HG03439 (cell line): ENCODE results near the gene TMEM151A.
"Not testable (repeated sequence)": the region's sequence is repeated elsewhere in the genome, so short reads cannot be mapped to it uniquely, and the experiment has no call there.

Source experiments
- ATAC-seq: cut with Tn5 transposase; IDR thresholded peaks from one replicate; pipeline ENCODE4 v1.9.1; 2021; ENCODE audit warnings: mild to moderate bottlenecking, moderate library complexity; ENCODE audit not compliant: unreplicated experiment

TMEM151A gene

DNA sequence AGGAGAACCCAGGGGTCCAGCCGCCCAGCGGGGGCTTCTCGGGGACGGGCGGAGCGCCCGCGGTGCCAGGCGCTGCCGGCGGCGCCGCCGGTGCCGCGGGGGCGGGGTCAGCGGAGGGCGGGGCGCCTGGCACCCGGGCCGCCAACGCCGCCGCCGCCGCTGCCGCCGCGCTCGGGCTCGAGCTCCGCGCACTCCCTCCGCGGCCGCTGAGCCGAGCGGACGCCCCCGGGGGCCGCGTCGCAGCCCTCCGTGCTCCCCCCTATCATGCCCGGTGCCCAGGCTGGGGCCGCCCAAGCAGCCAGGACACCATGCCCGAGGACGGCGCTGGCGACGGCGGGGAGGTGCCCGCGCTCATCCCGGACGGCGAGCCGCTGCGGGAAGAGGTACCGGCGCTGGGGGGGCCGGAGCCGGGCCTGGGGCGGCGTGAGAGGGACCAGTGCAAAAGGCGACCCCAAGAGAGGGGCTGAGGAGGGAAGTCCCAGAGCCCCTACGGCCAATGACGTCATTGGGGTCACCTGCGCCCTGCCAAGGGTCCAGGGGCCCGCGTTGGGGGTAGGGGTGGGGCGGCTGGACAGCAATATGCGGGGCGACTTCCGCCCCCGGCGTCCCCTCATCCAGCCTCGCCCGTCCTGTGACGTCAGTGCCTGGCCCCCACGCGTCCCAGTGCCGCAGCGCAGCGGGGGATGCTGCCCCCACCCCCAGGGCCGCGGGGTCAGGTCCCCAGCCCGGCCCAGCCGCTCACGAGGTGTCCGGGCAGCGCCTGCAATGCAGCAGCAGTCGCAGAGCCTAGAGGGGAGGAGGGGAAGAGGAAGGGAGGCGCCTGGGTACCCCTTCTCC, at the start of gene TMEM151A:
TMEM151A (plus strand) TSS at position 189 of the 837 bp plus-strand sequence; CDS start at position 309, 120 bp downstream.
- ATAC-seq = no peak

DNA sequence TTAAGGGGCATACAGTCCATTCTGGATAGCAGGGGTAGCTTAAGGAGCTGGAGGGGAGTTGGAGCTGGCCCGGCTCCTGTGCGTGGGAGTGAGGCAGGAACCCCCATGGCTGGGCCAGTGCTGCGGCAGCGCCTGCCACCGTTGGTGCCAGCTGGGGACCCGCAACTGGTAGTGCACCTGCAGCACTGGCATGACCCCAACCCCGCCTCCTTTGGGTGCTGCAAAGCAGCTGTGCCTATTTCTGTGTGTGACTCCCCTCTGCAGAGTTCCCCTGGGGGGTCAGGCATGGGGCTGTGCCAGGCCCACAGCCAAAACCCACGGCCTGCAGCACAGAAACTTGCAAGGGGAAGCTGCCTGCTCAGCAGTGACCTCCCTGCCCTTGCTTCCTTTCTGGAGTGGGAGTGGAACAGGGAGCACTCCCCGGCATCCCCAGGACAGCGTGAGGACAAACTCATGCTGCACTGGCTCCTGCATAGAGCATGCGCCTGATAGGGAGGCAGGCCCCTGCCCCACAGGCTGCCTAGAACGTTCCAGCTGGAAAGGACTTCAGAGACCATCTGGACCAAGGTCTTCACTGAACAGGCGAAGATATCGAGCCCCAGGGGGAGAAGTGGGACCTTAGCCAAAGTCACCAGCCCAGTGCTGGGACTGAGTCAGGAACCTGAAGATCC, 49.5 kb upstream of the TMEM151A start:
- no peak for ATAC-seq

DNA sequence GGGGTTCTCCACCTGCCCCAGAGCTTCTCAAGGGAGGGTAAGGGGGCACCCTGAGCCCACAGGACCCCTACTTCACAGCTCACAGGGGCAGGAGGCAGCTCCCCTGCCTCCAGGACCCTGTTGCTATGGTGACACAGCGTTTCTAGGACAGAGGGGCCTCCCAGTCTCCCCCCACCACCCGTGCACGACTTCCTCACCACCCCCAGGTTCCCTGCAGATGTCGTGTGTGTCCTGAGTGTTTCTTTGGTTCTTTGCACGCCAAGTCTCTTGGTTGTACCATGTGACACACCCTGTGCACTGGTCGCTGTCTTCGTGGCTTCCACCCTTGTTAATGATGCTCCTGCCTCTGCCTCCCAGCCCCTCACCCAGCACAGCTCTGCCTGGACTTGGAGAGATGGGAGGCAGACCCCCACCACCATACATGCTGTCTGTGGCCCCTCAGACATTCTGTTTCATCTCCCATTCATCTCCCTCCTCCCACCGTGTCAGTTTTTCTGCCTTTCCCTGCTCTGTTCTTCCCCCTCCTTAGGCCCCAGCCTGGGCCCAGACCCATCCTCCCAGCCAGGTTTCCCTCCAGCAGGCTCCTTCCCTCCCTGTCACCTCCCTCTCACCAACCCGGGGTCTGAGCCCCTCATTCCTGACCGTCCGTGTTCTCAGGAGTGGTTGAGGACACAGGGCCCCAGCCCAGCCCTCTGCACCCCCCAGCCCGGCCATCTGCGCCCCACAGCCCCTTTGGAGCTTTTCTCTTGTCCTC, 47.7 kb upstream of the TMEM151A start:
- ATAC-seq = no peak

DNA sequence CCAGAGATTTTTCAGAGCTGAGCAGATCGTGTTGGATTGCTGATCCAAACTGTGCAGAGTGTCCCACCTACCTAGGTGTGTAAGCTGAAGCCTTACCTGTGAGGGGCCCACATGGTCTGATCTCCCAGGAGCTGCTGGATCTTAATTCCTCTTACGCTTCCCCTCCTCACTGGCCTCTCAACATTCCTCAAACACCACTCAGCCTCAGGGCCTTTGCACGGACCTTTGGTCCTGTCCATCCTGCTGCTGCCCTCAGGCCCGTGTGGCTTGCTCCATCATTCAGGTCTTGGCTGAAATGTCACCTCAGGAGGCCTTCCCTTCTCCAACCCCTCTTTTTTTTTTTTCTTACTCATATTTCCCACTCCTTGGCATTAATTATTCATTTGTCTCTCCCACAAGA, 44.4 kb upstream of the TMEM151A start:
- ATAC-seq = no peak

DNA sequence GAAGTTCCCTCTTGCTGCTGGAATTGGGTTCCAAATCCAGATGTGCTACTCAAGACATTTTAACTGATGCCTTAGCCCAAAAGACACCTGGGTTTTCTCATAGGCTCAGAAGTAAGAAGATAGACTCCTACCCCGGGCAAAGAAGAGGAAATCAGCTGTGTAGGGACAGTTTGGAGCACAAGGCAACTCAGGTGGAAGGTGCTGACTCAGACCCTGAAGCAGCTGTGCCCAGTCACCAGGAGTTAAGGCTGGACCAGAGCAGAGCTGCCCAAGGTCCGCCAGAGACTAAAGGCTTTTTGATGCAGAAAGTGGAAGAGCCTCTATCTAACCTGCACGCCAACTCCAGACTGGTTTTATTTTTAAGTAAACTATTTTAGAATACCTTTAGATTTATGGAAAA, 43.9 kb upstream of the TMEM151A start:
- ATAC-seq = no peak

DNA sequence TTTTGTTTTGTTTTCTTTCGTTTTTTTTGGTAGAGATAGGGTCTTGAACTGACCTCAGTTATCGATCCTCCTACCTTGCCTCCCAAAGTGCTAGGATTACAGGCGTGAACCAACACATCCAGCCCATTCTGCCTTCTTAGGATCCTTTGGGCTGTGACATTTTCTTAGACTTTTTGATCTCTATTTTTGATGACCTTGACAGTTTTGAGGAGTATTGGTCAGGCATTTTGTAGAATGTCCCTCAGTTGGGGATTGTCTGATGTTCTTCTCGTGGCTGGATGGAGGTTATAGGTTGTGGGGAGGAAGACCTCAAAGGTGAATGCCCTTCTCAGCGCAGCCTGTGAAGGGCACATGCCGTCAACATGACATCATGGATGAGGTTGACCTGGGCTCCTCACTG, 42.8 kb upstream of the TMEM151A start:
- no peak for ATAC-seq

DNA sequence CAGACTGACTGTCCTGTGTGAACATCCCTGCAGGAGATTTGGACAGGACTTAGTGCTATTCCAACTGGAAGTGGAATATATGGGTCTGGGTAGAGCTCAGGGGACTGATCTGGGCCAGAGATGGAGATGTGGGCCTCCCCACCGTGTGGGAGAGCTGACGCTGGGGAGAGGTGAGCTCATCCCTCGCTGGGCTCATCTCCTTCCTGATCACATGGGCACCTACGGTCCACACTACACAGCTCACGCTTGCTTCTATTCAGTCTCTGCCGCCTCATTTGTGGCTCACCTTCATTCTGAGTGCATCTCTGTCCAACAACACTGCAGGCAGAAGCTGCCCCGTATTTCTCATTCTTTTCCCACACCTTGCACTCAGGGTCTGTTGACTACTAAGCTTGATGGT, 39.9 kb upstream of the TMEM151A start:
- ATAC-seq = no peak

DNA sequence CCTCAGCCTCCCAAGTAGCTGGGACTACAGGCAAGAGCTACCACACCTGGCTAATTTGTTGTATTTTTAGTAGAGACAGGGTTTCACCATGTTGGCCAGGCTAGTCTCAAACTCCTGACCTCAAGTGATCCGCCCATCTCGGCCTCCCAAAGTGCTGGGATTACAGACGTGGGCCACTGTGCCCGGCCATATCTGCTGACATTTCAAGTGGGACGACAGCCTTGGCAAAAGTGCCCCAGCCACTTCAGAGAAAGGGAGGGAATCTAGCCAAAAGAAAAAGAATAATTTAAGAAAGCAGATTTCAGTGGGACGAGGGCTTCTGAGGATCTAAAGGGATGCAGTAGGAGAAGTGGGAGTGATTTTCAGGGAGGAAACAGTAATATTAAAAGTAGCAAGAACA, 38.6 kb upstream of the TMEM151A start:
- not testable (repeated sequence) for ATAC-seq

DNA sequence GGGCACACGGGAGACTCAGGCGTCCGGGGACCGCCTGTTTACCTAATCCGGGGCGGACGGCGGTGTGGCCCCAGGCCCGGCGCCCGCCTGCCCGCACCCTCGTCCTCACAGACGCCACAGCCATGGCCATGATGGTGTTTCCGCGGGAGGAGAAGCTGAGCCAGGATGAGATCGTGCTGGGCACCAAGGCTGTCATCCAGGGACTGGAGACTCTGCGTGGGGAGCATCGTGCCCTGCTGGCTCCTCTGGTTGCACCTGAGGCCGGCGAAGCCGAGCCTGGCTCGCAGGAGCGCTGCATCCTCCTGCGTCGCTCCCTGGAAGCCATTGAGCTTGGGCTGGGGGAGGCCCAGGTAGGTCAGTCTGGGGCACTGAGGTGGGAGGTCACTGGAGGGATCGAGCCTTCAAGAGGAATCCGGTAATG, 33.2 kb upstream of the TMEM151A start:
- no peak for ATAC-seq

DNA sequence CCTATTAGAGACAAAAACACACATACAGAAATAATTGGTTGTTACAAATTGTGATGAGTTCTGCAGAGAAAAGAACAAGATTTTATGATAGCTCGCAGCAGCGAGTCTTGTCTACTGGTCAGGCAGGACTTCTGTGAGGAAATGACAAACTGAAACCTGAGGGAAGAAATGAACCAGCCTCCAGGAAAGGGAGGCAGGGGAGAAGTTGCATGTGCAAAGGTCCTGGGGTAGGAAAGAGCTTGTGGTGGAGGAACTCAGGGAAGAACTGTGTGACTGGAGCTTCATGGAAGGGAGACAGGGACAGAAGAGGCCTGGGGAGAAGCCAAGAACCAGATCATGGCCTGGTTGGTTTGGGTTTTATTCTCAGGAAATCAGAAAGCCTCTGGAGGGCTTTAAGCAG, 32.5 kb upstream of the TMEM151A start:
- ATAC-seq = no peak

DNA sequence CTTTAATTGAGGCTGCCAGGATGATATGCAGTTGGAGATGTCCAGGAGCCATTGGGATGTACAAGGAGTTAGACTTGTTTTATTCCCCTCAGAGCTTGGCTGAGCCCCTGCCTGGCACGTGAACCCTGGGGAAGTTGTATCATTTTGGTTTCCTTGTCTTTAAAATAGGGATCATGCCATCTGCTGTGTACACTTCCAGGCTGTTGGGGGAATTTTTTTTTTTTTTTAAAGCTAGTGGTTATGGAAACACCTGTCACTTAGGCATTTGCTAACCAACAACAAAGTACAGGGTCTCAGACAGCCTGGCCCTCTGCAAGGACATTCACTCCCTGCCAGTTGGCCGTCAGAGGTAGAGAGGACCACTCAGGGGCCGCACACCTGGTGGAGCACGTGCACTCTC, 31.7 kb upstream of the TMEM151A start:
- ATAC-seq = no peak

DNA sequence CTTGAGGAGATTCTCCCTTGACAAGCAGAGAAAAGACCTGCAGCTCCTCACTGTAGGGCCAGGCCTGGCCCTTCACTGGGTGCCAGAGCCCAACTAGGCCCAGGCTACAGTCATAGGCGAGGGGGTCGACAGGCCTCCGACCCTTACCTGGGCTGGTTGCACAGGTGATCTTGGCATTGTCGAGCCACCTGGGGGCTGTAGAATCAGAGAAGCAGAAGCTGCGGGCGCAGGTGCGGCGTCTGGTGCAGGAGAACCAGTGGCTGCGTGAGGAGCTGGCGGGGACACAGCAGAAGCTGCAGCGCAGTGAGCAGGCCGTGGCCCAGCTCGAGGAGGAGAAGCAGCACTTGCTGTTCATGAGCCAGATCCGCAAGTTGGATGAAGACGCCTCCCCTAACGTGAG, 30.1 kb upstream of the TMEM151A start:
- no peak for ATAC-seq

DNA sequence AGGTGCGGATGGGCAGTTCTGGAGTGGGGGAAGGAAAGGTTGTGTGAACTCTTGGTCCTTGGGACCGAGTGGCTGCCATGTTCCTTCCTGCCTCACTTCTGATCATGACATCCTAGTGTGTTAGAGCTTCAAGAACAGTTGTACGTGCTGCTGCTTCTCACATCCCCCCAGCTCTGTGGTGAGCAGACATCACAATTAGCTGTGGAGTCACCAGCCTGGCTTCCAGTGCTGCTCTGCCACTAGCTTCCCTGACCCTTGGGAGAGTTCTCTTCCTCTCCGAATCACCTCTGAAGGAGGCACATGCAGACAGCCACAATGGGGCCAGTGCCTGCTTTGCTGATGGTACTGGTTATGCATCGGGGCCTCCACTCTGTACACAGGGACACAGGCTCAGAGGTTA, 29.5 kb upstream of the TMEM151A start:
- no peak for ATAC-seq

DNA sequence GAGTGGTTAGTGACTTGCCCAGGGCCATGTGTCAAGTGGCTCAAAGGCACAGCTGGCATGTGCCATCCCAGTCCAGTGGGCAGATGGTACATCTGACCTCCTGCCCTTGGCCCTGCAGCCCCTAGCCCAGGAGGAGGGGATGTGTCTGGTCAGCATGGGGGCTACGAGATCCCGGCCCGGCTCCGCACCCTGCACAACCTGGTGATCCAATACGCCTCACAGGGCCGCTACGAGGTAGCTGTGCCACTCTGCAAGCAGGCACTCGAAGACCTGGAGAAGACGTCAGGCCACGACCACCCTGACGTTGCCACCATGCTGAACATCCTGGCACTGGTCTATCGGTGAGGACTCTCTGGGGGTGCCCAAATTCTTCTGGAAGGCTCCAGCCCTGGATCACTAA, 29.0 kb upstream of the TMEM151A start:
- no peak for ATAC-seq

DNA sequence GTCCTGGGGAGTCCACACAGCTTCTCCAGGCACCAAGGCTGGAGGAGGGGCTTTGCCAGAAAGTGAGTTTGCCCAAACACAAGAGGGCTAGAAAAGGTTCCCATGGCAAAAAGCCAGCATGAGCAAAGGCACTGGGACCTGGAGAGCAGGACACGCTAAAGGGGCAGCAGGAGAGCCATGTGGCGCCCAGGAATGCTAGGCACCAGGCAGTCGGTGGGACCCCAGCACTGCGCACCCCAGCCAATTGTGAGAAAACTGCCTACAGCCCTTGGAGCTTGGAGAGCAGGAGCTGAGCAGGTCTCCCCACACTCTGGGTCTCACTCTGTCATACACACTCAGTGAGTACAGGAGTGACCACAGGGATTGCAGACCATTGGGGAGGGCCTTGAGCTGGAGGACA, 28.5 kb upstream of the TMEM151A start:
- no peak for ATAC-seq

DNA sequence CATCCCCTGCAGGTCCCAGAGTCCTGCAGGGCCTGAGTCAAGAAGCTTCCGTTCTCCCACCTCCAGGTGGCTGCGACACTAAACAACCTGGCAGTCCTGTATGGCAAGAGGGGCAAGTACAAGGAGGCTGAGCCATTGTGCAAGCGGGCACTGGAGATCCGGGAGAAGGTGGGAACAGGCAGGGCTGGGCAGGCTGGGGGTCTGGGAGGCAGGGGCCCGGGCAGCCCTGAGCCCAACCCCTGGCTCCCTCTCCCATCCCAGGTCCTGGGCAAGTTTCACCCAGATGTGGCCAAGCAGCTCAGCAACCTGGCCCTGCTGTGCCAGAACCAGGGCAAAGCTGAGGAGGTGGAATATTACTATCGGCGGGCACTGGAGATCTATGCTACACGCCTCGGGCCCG, 27.9 kb upstream of the TMEM151A start:
- no peak for ATAC-seq

DNA sequence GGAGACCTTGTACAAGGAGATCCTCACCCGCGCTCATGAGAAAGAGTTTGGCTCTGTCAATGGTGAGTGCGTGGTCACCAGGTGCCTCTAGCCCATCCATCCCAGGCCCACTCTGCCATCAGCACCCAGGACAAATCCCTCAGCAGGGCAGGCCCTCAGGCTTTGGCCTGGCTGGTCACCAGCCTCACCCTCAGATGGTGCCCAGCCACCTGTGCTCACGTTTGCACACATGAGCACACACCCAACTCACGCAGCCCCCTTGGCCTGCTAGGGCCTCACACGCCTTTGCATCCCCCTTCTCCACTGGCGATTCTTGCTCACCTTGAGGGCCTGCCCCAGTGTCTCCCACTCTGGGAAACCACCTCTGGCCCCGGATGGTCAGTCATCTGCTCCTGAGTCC, 27.3 kb upstream of the TMEM151A start:
- no peak for ATAC-seq

DNA sequence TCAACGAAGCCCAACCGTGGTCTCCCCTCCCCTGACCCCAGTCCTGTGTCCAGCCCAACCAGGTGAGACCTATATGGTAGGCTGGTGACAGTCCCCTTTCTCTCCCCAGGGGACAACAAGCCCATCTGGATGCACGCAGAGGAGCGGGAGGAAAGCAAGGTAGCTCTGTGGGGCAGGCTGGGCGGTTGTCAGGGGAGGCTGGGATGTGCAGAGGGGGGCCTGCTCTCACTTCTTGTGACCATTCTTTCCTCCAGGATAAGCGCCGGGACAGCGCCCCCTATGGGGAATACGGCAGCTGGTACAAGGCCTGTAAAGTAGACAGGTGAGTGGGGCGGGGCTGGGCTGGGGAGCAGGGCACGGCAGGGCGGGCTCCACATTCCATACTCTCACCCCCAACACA, 26.8 kb upstream of the TMEM151A start:
- no peak for ATAC-seq

DNA sequence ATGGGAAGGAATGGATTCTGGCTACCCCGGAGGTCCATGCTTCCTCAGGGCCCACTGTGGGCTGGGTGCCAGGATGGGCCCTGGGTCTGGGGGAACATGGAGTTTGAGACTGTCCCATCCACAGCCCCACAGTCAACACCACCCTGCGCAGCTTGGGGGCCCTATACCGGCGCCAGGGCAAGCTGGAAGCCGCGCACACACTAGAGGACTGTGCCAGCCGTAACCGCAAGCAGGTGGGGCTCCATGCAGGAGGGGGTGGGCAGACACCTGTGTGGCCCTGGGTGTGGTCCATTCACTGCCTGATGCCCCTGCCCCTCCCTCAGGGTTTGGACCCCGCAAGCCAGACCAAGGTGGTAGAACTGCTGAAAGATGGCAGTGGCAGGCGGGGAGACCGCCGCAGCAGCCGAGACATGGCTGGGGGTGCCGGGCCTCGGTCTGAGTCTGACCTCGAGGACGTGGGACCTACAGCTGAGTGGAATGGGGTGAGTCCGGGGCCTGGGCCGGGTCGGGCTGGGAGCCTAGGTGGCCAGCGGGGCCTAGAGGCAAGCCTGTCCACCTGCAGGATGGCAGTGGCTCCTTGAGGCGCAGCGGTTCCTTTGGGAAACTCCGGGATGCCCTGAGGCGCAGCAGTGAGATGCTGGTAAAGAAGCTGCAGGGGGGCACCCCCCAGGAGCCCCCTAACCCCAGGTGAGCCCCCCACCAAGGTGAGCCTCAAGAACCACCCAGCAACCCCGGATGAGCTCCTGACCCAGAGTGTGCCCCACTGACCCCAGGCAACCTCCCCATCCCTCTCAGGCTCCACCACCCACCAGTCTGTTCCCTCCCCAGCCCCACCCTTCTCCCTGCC, 25.9 kb upstream of the TMEM151A start:
- no peak for ATAC-seq

DNA sequence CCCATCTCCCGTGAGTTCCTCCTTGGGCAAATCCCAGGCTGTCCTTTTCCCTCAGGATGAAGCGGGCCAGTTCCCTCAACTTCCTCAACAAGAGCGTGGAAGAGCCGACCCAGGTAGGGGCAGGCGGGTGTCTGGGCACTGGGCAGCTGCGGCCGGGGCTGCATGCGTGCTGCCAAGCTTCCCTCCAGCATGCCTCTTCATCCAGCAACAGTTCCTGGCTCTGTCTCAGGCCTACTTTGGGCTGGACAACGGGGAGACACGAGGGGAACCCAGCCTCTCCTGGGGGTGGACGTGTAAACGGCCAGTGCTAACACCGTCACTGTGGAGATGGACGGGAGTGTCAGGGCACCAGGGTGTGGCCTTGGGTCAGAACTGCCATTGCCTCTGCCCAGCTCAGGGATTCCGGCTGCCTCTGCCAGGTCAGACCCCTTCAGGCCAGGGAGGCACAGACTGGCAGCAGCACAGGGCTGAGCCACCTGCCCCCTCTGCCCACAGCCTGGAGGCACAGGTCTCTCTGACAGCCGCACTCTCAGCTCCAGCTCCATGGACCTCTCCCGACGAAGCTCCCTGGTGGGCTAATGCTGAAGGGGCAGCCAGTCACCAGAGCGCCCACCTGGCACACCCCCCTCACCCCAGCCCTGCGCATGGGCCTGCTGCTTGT, 25.2 kb upstream of the TMEM151A start:
- ATAC-seq = no peak
